Measurements from ENCODE around the gene KIRREL3. TPM values are rescaled to one million over a fixed set of nuclear protein-coding genes. Genes with fewer than 3 reads are reported as not detected.

Gene KIRREL3
- total RNA-seq, 1 donor from 2014 or later, result 0.09 TPM

GRCh38 chr11:126426820-126427749, 573.5 kb downstream of the KIRREL3 start:
- intact Hi-C loops (cut with DNase I), result no loop called here
- ATAC-seq, result peak; percentile 77
- no peak for DNase-seq (ENCODE audit: low spot score)

DNA sequence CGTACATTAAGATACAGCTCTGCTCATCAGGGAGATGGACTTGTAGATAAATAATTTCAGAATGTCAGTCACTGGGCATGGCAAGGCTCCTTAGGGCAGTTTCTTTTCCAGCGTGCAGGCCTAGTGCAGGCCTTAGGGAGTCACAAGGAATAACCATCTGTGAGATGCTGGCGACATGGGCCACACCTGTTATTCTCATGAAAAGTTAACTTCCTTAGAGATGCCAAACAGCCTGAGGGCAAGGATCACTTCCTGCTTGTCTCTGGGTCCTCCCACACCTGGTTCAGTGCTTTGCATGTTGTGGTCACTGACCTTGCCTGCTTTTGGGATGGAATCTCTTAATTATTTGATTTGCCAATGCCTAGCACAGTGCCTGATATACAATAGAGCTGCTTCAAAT, 574.5 kb downstream of the KIRREL3 start:
- intact Hi-C loops (cut with DNase I), result no loop called here
- ATAC-seq, result no peak
- DNase-seq (ENCODE audit: low spot score), result no peak

DNA sequence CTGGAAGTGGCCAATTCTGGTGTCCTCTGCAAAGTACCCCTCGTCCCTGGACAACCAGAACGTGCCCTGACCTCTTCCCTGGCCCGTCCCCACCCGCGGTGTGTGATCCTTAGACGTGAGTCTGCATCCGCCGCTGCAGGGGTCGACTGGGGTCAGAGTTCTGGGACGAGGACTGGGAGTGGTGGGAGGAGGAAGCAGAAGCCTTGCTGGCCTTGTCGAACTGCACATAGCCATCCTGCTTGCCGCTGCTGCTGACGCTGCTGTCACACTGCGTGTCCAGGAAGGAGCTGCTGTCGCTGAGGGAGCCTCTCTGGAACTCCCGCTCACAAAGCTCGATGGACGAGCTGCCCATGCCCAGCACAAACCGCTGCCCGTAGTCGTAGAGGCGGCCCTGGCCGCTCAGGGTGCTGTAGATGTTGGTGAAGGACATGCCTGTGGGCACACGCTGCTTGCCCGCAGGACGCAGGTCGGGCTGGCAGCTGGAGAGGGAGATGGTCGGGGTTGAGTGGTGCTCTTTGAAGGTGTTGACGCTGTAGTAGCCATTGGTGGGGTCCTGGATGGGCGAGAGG, 576.0 kb downstream of the KIRREL3 start:
- peak; percentile 4 for ATAC-seq
- intact Hi-C loops (cut with DNase I), result no loop called here

GRCh38 chr11:126423743-126424142, 576.8 kb downstream of the KIRREL3 start:
- ATAC-seq, result no peak
- no peak for DNase-seq (ENCODE audit: low spot score)
- intact Hi-C loops (cut with DNase I), result no loop called here

More for the DNA sequence above, 576.0 kb downstream of the KIRREL3 start:
- no peak for DNase-seq (ENCODE audit: low spot score)

DNA sequence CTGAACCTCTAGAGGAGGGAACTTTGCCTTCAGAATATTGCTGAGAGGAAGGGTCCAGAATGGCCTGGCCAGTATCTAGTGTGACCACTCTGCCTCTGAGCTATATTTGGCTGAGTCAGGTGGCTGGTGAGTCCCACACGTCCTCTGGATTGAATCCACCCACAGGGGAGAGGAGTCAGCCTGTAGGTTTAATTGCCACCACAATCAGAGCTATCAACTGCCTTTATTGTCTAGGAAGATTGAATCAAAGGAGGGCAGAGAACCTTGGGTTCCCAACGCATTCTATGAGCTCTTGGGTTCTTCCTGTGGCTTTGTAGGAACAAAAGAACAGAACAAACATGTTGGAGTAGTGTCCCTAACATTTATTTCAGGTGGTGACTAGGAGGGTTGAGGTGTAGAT, 577.4 kb downstream of the KIRREL3 start:
- DNase-seq (ENCODE audit: low spot score), result no peak
- intact Hi-C loops (cut with DNase I), result no loop called here
- ATAC-seq, result no peak

DNA sequence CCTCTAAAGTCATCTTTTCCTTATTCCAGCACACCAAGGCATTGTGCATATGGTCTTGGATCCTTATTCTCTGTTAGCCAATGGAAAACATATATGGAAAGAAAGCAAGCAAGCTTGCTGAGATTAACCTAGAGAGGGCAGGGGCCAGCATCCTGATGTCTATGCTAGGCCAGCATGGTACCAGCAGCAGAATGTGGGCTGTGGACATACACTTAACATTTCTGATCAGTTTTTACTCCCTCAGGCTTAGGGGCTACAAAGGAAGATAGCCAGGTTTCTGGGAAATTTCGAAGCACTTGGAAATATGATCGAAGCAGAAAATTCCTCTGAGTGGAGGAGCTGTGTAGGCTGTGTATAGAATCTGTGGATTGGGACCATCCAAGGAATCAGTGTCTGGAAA, 578.1 kb downstream of the KIRREL3 start:
- no peak for ATAC-seq
- intact Hi-C loops (cut with DNase I), result no loop called here
- no peak for DNase-seq (ENCODE audit: low spot score)

DNA sequence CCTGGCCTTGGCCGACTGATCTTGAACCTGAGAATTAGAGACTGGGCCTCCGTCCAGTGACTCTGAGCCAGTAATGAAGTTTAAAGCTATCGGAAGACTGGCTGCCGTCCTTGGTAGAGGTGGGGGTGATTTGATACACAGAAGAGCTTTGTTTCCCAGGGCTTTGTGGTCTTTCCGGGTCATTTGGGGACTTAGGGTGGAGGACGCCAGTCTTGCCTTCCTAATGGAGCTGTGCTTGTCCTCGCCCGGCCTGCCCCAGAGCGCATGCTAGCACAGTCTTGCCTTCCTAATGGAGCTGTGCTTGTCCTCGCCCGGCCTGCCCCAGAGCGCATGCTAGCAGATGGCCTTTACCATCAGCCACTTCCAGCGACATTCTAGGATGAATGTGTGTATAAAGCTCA, 579.3 kb downstream of the KIRREL3 start:
- peak; percentile 13 for ATAC-seq
- no peak for DNase-seq (ENCODE audit: low spot score)
- intact Hi-C loops (cut with DNase I), result no loop called here

- ATAC-seq (no peak), DNase-seq (ENCODE audit: low spot score) (no peak)
- intact Hi-C loops (cut with DNase I), result no loop called here
Observed at GRCh38 chr11:126420698-126421256, 579.8 kb downstream of the KIRREL3 start.

GRCh38 chr11:126419801-126420697, 580.5 kb downstream of the KIRREL3 start:
- intact Hi-C loops (cut with DNase I), result no loop called here
- ATAC-seq (peak; percentile 52), DNase-seq (ENCODE audit: low spot score) (no peak)

- intact Hi-C loops (cut with DNase I), result no loop called here
- ATAC-seq (no peak), DNase-seq (ENCODE audit: low spot score) (no peak)
Observed at GRCh38 chr11:126418887-126419286, 581.7 kb downstream of the KIRREL3 start.

- intact Hi-C loops (cut with DNase I), result no loop called here
- DNase-seq (ENCODE audit: low spot score) (no peak), ATAC-seq (no peak)
Observed at GRCh38 chr11:126417091-126417862, 583.3 kb downstream of the KIRREL3 start.

DNA sequence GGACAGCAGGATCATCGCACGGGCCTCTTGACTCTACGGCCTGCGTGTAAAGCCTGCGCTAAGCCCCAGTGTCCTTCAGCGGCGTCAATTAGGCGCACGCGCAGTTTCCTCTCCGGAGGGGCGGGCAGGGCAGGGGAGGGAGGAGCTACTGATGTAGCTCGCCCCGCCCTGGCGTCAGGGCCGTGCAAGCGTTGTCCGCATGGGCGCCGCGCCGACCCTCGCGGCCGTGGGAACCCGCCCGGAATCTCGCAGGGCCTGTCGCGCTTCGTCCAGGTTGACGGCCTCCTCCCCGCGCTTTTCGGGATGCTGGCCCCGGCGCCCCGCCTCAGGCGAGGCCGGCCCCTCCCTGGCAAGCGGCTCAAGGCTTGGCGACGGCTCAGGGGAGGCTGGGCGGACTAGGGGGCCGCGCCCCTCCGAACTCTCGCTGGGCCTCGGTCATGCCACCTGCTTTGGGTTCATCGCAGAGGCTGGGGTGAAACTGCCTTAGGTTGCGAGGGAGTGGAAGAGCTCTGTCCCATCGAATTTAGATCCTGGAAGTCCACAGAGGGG, 584.0 kb downstream of the KIRREL3 start:
- intact Hi-C loops (cut with DNase I), result no loop called here
- DNase-seq (ENCODE audit: low spot score) (peak; percentile 95), ATAC-seq (peak; percentile 85)

- intact Hi-C loops (cut with DNase I), result no loop called here
- peak; percentile 52 for ATAC-seq
- DNase-seq (ENCODE audit: low spot score), result no peak
Observed at GRCh38 chr11:126415669-126416420, 584.7 kb downstream of the KIRREL3 start.

DNA sequence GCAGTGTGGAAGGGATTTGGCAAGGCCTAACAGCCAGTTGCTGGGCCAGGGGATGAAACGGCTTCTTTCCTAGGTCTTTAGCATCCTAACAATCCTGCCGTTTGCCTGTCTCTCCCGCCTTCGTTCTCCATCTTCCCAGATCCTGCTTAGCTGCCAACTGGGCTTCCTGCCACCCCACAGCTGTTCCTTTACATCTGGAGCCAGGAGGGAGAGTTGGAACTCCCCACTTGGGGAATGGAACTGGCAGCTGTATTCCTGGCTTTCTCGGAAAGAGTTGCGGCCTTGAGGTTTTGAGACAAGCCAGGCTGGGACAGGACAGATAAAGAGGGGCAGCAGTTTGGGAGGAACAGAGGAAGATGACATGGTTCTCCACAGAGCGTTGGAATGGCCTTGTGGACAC, 585.4 kb downstream of the KIRREL3 start:
- peak; percentile 71 for ATAC-seq
- intact Hi-C loops (cut with DNase I), result no loop called here
- DNase-seq (ENCODE audit: low spot score), result peak; percentile 93

DNA sequence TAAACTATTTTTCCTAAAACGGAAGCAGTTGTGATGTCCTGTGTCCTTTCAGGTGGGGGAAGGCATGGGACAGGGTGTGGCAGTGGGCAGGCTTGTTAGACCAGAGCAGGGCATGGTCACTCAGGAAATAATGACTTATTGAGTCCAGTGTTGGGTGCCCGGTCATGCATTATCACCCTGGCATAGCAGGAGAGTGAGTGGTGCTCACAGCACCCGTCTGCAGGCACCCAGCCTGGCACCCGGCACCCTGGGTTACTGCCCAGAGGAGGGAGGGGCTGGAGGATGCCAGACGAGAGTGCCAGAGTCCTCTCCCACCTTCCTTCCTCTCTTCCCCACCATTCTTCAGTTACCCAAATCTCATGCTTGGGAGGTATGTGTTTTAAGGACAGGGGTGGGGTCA, 586.0 kb downstream of the KIRREL3 start:
- ATAC-seq (no peak), DNase-seq (ENCODE audit: low spot score) (no peak)
- intact Hi-C loops (cut with DNase I), result no loop called here

DNA sequence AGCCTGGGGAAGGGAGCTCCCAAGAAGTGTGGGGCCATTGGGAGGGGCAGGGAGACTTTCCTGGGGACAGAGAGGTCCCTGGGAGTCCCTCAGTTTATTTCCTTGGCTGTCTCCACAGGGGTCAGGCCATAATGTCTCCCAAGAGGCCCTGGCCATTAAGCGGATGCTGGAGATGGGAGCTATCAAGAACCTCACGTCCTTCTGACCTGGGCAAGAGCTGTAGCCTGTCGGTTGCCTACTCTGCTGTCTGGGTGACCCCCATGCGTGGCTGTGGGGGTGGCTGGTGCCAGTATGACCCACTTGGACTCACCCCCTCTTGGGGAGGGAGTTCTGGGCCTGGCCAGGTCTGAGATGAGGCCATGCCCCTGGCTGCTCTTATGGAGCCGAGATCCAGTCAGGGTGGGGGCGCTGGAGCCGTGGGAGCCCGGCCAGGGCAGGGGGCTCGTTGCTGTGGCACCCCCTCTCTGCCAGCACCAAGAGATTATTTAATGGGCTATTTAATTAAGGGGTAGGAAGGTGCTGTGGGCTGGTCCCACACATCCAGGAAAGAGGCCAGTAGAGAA, 586.6 kb downstream of the KIRREL3 start:
- ATAC-seq, result no peak
- DNase-seq (ENCODE audit: low spot score), result no peak
- intact Hi-C loops (cut with DNase I), result no loop called here

GRCh38 chr11:126413426-126413825, 587.1 kb downstream of the KIRREL3 start:
- ATAC-seq, result no peak
- DNase-seq (ENCODE audit: low spot score), result no peak
- intact Hi-C loops (cut with DNase I), result no loop called here

All from sciatic nerve (tissue), 2 donors.